CD14-positive monocyte (primary cell): Measurements from ENCODE around the gene DGCR2. TPM values are rescaled to one million over a fixed set of nuclear protein-coding genes. Genes with fewer than 3 reads are reported as not detected.

Source experiments
- DNase-seq, 3 donors: peaks; one replicate each; pipeline ENCODE4 v3.0.0-alpha.2; 2011 to 2022
- H2AFZ ChIP-seq: 2 replicates; pipeline ENCODE4 v1.6.0; 2012; ENCODE audit warnings: mild to moderate bottlenecking, low read depth, low read length, inconsistent platforms; ENCODE audit not compliant: insufficient read depth, poor library complexity, severe bottlenecking
- H3K27ac ChIP-seq, 2 donors: 1 replicate in 1 of 2; 2 replicates in 1 of 2; pipeline ENCODE4 v1.5.1; 2012 to 2013; ENCODE audit warnings: low read length in 2 of 2, control low read depth in 1 of 2, inconsistent platforms in 1 of 2, low read depth in 1 of 2, mild to moderate bottlenecking in 1 of 2
- H3K27me3 ChIP-seq, 2 donors: one replicate each; pipeline versions ENCODE4 v1.6.0 to v1.6.1; 2011 to 2013; ENCODE audit warnings: low read length in 2 of 2; ENCODE audit not compliant: control insufficient read depth in 2 of 2, insufficient read depth in 2 of 2
- H3K36me3 ChIP-seq, 2 donors: replicated peaks in 1 of 2; 1 replicate in 1 of 2; 2 replicates in 1 of 2; pipeline versions ENCODE4 v1.5.1 to v1.6.1; 2012 to 2013; ENCODE audit warnings: low read length in 2 of 2, control low read depth in 1 of 2, inconsistent platforms in 1 of 2, mild to moderate bottlenecking in 1 of 2; ENCODE audit not compliant: insufficient read depth in 2 of 2, control insufficient read depth in 1 of 2
- H3K4me1 ChIP-seq, 2 donors: 1 replicate in 1 of 2; 2 replicates in 1 of 2; pipeline versions ENCODE4 v1.5.1 to v1.6.1; 2012 to 2013; ENCODE audit warnings: low read length in 2 of 2, control low read depth in 1 of 2, inconsistent platforms in 1 of 2, mild to moderate bottlenecking in 1 of 2, moderate library complexity in 1 of 2; ENCODE audit not compliant: insufficient read depth in 2 of 2, control insufficient read depth in 1 of 2
- H3K4me2 ChIP-seq: replicated peaks from 2 replicates; pipeline ENCODE3; 2012; ENCODE audit warnings: low read length, moderate library complexity, mild to moderate bottlenecking; ENCODE audit not compliant: poor library complexity, severe bottlenecking; ENCODE audit errors: extremely low read depth
- H3K4me3 ChIP-seq, 3 experiments: fragments of 200-600 bp in 1 of 3; sonication (generic) in 1 of 3; replicated peaks in 1 of 3; 1 replicate in 2 of 3; 2 replicates in 1 of 3; pipeline ENCODE4 v1.5.1; 2011 to 2013; ENCODE audit warnings: low read length in 3 of 3, mild to moderate bottlenecking in 3 of 3, control low read depth in 2 of 3, low read depth in 2 of 3, inconsistent platforms in 1 of 3, moderate library complexity in 1 of 3
- H3K79me2 ChIP-seq: 2 replicates; pipeline ENCODE4 v1.6.0; 2012; ENCODE audit warnings: mild to moderate bottlenecking, control low read depth, inconsistent platforms, low read length, moderate library complexity; ENCODE audit not compliant: insufficient read depth
- H3K9ac ChIP-seq: 2 replicates; pipeline ENCODE4 v1.6.0; 2017; ENCODE audit warnings: low read length, mild to moderate bottlenecking; ENCODE audit not compliant: insufficient read depth, poor library complexity, severe bottlenecking
- H3K9me3 ChIP-seq, 2 donors: replicated peaks in 1 of 2; 1 replicate in 1 of 2; 2 replicates in 1 of 2; pipeline versions ENCODE4 v1.5.1 to v1.6.1; 2012 to 2013; ENCODE audit warnings: low read length in 2 of 2, control low read depth in 1 of 2; ENCODE audit not compliant: control insufficient read depth in 1 of 2, insufficient read depth in 1 of 2
- H4K20me1 ChIP-seq: 2 replicates; pipeline ENCODE4 v1.6.0; 2012; ENCODE audit warnings: mild to moderate bottlenecking, low read length, control low read depth, moderate library complexity; ENCODE audit not compliant: insufficient read depth
- H3K27ac Mint-ChIP-seq, 7 donors: one replicate each; pipeline ENCODE4 v1.8.0; 2020; ENCODE audit warnings: mild to moderate bottlenecking in 7 of 7, mixed read lengths in 7 of 7, moderate library complexity in 6 of 7, inconsistent platforms in 2 of 7
- H3K27me3 Mint-ChIP-seq, 3 donors: one replicate each; pipeline ENCODE4 v1.8.0; 2021 to 2022; ENCODE audit warnings: low read depth in 3 of 3, mild to moderate bottlenecking in 3 of 3, mixed read lengths in 3 of 3, moderate library complexity in 3 of 3, inconsistent platforms in 1 of 3
- H3K36me3 Mint-ChIP-seq, 2 donors: one replicate each; pipeline ENCODE4 v1.8.0; 2020; ENCODE audit warnings: mixed read lengths in 2 of 2, inconsistent platforms in 1 of 2, mild to moderate bottlenecking in 1 of 2
- H3K4me1 Mint-ChIP-seq: one replicate; pipeline ENCODE4 v1.8.0; 2020; ENCODE audit warnings: mild to moderate bottlenecking, mixed read lengths
- H3K4me3 Mint-ChIP-seq, 2 donors: one replicate each; pipeline ENCODE4 v1.8.0; 2020; ENCODE audit warnings: mild to moderate bottlenecking in 2 of 2, mixed read lengths in 2 of 2, moderate library complexity in 1 of 2
- H3K9me3 Mint-ChIP-seq, 7 donors: one replicate each; pipeline ENCODE4 v1.8.0; 2020 to 2022; ENCODE audit warnings: mixed read lengths in 7 of 7, mild to moderate bottlenecking in 6 of 7, moderate library complexity in 6 of 7, inconsistent platforms in 2 of 7
- WGBS: methylation state at CpG from one replicate; pipeline ENCODE4 v1.1.5; 2013; ENCODE audit warnings: missing lambda C conversion rate; ENCODE audit not compliant: insufficient coverage; 5-methylcytosine and 5-hydroxymethylcytosine counted together
- intact Hi-C, 2 donors: fragments of 100-400 bp; cut with micrococcal nuclease; formaldehyde crosslinking; loops; one replicate each; pipeline versions ENCODE4 v1.15.0 to v1.15.1; 2023
- polyA plus RNA-seq, 3 donors: library from polyadenylated mRNA; depleted of rRNA in 1 of 3; unstranded in 2 of 3; stranded (reverse) in 1 of 3; fragments of 300-500 nt in 2 of 3; fragments of >200 nt in 1 of 3; fragmentation: Illumina TruSeq in 2 of 3; gene quantifications; 1 replicate in 2 of 3; 2 replicates in 1 of 3; pipeline ENCODE4 v1.2.3, GENCODE V29; 2012 to 2021
- TF ChIP-seq, protein P1 (sequence below): fragments of 200-600 bp; IDR thresholded peaks from one replicate; pipeline ENCODE4 v1.8.0; 2022; ENCODE audit warnings: antibody characterized with exemption, mild to moderate bottlenecking

DGCR2 gene
- polyA plus RNA-seq, 3 donors, result 28.9 to 37.0 (median 36.2) TPM

DNA sequence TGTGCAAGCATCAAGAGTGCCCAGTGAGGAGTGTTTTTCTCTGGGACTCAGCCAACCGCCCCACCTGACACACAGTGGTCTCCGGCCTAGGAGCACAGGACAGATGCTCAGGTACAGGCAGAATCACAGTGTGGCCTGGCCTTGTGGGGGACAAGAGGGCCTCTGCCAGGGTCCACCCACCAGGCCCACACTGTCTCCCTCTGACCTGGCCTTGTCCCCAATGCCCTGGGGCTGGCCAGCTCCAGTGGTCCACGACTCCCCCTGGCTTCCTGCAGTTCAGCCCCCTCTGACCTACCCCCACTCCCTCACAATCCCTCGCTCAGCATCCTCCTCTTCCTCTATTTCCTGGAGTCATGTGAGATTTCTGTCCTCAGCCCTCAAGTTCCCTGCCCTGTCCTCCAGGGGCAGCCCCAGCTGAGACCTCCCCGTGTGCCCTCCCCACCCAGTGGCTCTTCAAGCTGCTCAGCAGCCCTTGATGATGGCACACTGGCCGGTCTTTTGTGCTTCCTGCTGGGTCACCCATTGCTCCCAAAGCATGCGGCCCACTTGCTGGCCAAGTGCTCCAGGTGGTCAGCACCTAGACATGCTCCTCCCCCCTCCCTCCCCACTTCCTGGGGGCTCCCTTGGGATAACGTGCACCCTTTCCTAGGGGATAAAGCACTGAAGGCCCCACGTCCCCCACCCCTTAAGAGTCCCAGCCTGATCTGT lies 10.6 kb upstream of the DGCR2 start:
- DNase-seq, result no peak
- H3K4me3 ChIP-seq, result no peak overlapping the region
- H4K20me1 ChIP-seq, result no peaks in the 10 kb centered on the region
- H3K9me3 ChIP-seq, result no peaks in the 10 kb centered on the region
- Mint-ChIP-seq H3K4me3 (no peak overlapping the region), H3K9me3 (no peaks in the 10 kb centered on the region), H3K27me3 (peaks cover 0 to 3% (median 2%) of the 10 kb centered on the region in 3 donors), H3K4me1 (peaks cover 1% of the 10 kb centered on the region), H3K36me3 (peaks cover 59 to 67% of the 10 kb centered on the region in 2 donors), H3K27ac (peak overlapping the region in 3 of 7 donors; percentile 26 to 72 (median 43))
- H3K4me2 ChIP-seq, result no peak overlapping the region
- no peaks in the 10 kb centered on the region for H3K27me3 ChIP-seq
- intact Hi-C loops, result no loop called here
- no peak overlapping the region for H3K27ac ChIP-seq
- H3K4me1 ChIP-seq, result no peaks in the 10 kb centered on the region
- TF ChIP-seq, protein P1, sequence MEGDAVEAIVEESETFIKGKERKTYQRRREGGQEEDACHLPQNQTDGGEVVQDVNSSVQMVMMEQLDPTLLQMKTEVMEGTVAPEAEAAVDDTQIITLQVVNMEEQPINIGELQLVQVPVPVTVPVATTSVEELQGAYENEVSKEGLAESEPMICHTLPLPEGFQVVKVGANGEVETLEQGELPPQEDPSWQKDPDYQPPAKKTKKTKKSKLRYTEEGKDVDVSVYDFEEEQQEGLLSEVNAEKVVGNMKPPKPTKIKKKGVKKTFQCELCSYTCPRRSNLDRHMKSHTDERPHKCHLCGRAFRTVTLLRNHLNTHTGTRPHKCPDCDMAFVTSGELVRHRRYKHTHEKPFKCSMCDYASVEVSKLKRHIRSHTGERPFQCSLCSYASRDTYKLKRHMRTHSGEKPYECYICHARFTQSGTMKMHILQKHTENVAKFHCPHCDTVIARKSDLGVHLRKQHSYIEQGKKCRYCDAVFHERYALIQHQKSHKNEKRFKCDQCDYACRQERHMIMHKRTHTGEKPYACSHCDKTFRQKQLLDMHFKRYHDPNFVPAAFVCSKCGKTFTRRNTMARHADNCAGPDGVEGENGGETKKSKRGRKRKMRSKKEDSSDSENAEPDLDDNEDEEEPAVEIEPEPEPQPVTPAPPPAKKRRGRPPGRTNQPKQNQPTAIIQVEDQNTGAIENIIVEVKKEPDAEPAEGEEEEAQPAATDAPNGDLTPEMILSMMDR, result no peak
- WGBS, result 87% methylated on average over 7 of the region's 9 CpGs
- H2AFZ ChIP-seq, result no peak overlapping the region
- H3K36me3 ChIP-seq, result peaks cover 62 to 70% of the 10 kb centered on the region in 2 donors
- no peak overlapping the region for H3K9ac ChIP-seq
- no peaks in the 10 kb centered on the region for H3K79me2 ChIP-seq

GRCh38 chr22:19132153-19132552 lies 9.9 kb upstream of the DGCR2 start:
- peaks cover 1% of the 10 kb centered on the region for H3K4me1 Mint-ChIP-seq
- no peaks in the 10 kb centered on the region for H3K9me3 ChIP-seq
- peak overlapping the region in 1 of 7 donors; percentile 39 for H3K27ac Mint-ChIP-seq
- no peak overlapping the region for H3K27ac ChIP-seq
- no peaks in the 10 kb centered on the region for H4K20me1 ChIP-seq
- no peak overlapping the region for H3K4me3 Mint-ChIP-seq
- WGBS, result 95% methylated on average over 14 of the region's 20 CpGs
- H3K36me3 Mint-ChIP-seq, result peaks cover 53 to 60% of the 10 kb centered on the region in 2 donors
- no peak for DNase-seq
- H3K4me1 ChIP-seq, result no peaks in the 10 kb centered on the region
- peaks cover 56 to 63% of the 10 kb centered on the region in 2 donors for H3K36me3 ChIP-seq
- H3K4me3 ChIP-seq, result no peak overlapping the region
- H3K9me3 Mint-ChIP-seq, result no peaks in the 10 kb centered on the region
- H3K4me2 ChIP-seq, result no peak overlapping the region
- no peak overlapping the region for H3K9ac ChIP-seq
- intact Hi-C loops, result no loop called here
- TF ChIP-seq, protein P1, result no peak
- peaks cover 0 to 3% (median 2%) of the 10 kb centered on the region in 3 donors for H3K27me3 Mint-ChIP-seq
- no peaks in the 10 kb centered on the region for H3K27me3 ChIP-seq
- no peak overlapping the region for H2AFZ ChIP-seq
- H3K79me2 ChIP-seq, result no peaks in the 10 kb centered on the region
